Small intestine (tissue), 7 donors: ENCODE measurements around the gene TMEM259. TPM values are rescaled to one million over a fixed set of nuclear protein-coding genes. Genes with fewer than 3 reads are reported as not detected.

Source experiments
- DNase-seq, 2 donors: peaks; one replicate each; pipeline versions ENCODE4 v3.0.0 to v3.0.0-alpha.2; 2013
- FAIRE-seq: peaks from 2 replicates; lab custom pipeline; 2012; peaks lifted over from hg19 to GRCh38; lab: Jason Lieb, UNC
- H3K27ac ChIP-seq, 3 donors: one replicate each; pipeline ENCODE4 v1.5.1; 2013; ENCODE audit warnings: low read length in 2 of 3, mild to moderate bottlenecking in 2 of 3, control low read depth in 1 of 3, inconsistent platforms in 1 of 3, low read depth in 1 of 3, moderate library complexity in 1 of 3
- H3K27me3 ChIP-seq, 3 donors: one replicate each; pipeline ENCODE4 v1.6.1; 2013; ENCODE audit warnings: low read length in 3 of 3, inconsistent platforms in 1 of 3; ENCODE audit not compliant: control insufficient read depth in 3 of 3, insufficient read depth in 3 of 3
- H3K36me3 ChIP-seq, 3 donors: one replicate each; pipeline ENCODE4 v1.6.1; 2013; ENCODE audit warnings: low read length in 3 of 3, inconsistent platforms in 1 of 3, low read depth in 1 of 3, mild to moderate bottlenecking in 1 of 3, moderate library complexity in 1 of 3; ENCODE audit not compliant: control insufficient read depth in 3 of 3, insufficient read depth in 2 of 3
- H3K4me1 ChIP-seq, 3 donors: one replicate each; pipeline ENCODE4 v1.6.1; 2013; ENCODE audit warnings: low read length in 2 of 3, inconsistent platforms in 1 of 3, low read depth in 1 of 3, mild to moderate bottlenecking in 1 of 3, moderate library complexity in 1 of 3; ENCODE audit not compliant: control insufficient read depth in 3 of 3, insufficient read depth in 2 of 3
- H3K4me3 ChIP-seq, 3 donors: one replicate each; pipeline ENCODE4 v1.5.1; 2013; ENCODE audit warnings: low read length in 3 of 3, control low read depth in 1 of 3, inconsistent platforms in 1 of 3, low read depth in 1 of 3, mild to moderate bottlenecking in 1 of 3, moderate library complexity in 1 of 3
- H3K9me3 ChIP-seq, 2 donors: one replicate each; pipeline ENCODE4 v1.6.1; 2013; ENCODE audit warnings: low read depth in 1 of 2, low read length in 1 of 2; ENCODE audit not compliant: control insufficient read depth in 2 of 2, insufficient read depth in 1 of 2
- WGBS, 3 donors: extraction: QIAGEN DNeasy Blood & Tissue Kit; methylation state at CpG; one replicate each; pipeline ENCODE4 v1.1.7; 2013; 5-methylcytosine and 5-hydroxymethylcytosine counted together
- polyA plus RNA-seq, 4 donors: library from polyadenylated mRNA; stranded (reverse) in 3 of 4; unstranded in 1 of 4; fragments of 200-250 nt in 3 of 4; fragments of 120-200 nt in 1 of 4; gene quantifications; one replicate each; pipeline versions ENCODE4 v1.2.1 to v1.2.3, GENCODE V29; 2013
- donor health status: healthy with polysubstance abuse.
- donor health status: control.
- donor health status: control.
- donor health status: Bipolar disorder and iron deficiency.
- donor health status: healthy.

TMEM259 gene
- polyA plus RNA-seq, 4 donors = 123 to 313 (median 186) TPM

DNA sequence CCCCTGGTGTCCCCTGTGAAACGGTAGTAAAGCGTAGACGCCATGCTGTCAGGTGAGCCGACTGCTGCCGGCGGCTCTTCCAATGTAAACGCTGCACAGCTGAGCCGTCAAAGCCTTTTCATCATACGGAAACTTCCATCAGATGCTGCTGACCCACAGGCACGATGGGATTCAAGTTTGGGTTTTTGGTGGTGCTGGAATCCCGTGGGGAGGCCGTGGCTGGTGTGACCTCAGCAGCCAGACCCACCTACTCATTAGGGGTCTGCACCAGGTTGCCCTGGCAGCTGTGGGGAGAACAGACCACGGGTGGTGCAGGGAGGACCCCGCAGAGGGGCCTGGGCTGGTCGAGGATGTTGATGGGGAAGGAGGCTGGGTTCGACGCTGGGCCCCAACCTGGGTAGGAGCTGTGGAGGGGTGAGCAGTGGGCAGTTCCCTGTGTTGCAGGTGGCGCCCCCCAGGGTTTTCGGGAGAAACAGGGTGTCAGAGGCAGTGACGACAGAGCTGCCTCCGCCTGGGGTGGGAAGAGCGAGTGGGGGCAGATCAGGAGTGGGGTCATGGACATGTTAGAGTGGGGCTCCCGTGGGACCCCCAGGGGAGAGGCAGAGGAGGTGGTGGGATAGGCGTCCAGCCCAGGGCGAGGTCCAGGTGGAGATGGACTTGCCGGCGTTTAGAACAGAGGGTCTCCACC lies 14.1 kb downstream of the TMEM259 start:
- 42 to 74% (median 60%) methylated on average over 27 of the region's 27 CpGs for WGBS, 3 donors
- FAIRE-seq (no peak), DNase-seq (no peak)
- Histone ChIP-seq H3K27me3 (peaks cover 0 to 7% (median 4%) of the 10 kb centered on the region in 3 donors), H3K9me3 (peaks cover 0 to 2% of the 10 kb centered on the region in 2 donors), H3K4me1 (no peaks in the 10 kb centered on the region), H3K27ac (no peak overlapping the region), H3K36me3 (peaks cover 6 to 43% (median 20%) of the 10 kb centered on the region in 3 donors), H3K4me3 (no peak overlapping the region)

DNA sequence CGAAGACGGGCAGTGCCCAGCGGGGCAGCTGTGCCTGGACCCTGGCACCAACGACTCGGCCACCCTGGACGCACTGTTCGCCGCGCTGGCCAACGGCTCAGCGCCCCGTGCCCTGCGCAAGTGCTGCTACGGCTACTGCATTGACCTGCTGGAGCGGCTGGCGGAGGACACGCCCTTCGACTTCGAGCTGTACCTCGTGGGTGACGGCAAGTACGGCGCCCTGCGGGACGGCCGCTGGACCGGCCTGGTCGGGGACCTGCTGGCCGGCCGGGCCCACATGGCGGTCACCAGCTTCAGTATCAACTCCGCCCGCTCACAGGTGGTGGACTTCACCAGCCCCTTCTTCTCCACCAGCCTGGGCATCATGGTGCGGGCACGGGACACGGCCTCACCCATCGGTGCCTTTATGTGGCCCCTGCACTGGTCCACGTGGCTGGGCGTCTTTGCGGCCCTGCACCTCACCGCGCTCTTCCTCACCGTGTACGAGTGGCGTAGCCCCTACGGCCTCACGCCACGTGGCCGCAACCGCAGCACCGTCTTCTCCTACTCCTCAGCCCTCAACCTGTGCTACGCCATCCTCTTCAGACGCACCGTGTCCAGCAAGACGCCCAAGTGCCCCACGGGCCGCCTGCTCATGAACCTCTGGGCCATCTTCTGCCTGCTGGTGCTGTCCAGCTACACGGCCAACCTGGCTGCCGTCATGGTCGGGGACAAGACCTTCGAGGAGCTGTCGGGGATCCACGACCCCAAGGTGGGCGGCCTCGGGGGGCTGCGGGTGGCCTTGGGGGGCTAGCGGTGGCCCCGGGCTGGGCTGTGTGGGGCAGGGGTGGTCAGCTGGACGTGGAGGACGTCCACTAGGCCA lies 15.9 kb downstream of the TMEM259 start:
- no peak overlapping the region for H3K4me3 ChIP-seq
- FAIRE-seq = no peak
- H3K27me3 ChIP-seq = peaks cover 0 to 21% (median 8%) of the 10 kb centered on the region in 3 donors
- no peak for DNase-seq
- peaks cover 0 to 26% (median 5%) of the 10 kb centered on the region in 3 donors for H3K36me3 ChIP-seq
- WGBS, 3 donors = 81 to 89% (median 89%) methylated on average over 57 to 70 of the region's 70 CpGs
- peaks cover 0 to 9% (median 2%) of the 10 kb centered on the region in 3 donors for H3K4me1 ChIP-seq
- peaks cover 0 to 2% of the 10 kb centered on the region in 2 donors for H3K9me3 ChIP-seq
- H3K27ac ChIP-seq = no peak overlapping the region

DNA sequence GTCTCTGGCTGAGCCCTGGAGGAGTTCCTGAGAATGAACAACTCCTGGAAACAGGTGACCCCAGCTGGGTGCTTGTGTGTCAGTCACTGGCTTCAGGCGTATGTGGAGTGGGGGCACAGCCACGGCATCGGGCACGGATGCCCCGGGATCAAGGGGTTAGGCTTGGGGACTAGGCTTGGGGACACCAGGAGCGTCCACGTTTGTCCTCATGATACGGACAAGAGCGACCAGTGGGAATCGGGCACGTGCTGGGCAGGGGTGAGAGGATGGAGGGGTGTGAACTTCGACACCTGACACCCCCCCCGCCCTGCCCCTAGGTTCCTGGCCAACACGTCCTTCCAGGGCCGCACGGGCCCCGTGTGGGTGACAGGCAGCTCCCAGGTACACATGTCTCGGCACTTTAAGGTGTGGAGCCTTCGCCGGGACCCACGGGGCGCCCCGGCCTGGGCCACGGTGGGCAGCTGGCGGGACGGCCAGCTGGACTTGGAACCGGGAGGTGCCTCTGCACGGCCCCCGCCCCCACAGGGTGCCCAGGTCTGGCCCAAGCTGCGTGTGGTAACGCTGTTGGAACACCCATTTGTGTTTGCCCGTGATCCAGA lies 16.6 kb downstream of the TMEM259 start:
- no peak for FAIRE-seq
- 43 to 69% (median 62%) methylated on average over 31 to 32 of the region's 32 CpGs for WGBS, 3 donors
- Histone ChIP-seq H3K27me3 (peaks cover 0 to 27% (median 8%) of the 10 kb centered on the region in 3 donors), H3K4me3 (no peak overlapping the region), H3K36me3 (peaks cover 0 to 19% (median 5%) of the 10 kb centered on the region in 3 donors), H3K27ac (no peak overlapping the region), H3K4me1 (peaks cover 0 to 9% (median 2%) of the 10 kb centered on the region in 3 donors), H3K9me3 (peaks cover 0 to 4% of the 10 kb centered on the region in 2 donors)
- DNase-seq = no peak

DNA sequence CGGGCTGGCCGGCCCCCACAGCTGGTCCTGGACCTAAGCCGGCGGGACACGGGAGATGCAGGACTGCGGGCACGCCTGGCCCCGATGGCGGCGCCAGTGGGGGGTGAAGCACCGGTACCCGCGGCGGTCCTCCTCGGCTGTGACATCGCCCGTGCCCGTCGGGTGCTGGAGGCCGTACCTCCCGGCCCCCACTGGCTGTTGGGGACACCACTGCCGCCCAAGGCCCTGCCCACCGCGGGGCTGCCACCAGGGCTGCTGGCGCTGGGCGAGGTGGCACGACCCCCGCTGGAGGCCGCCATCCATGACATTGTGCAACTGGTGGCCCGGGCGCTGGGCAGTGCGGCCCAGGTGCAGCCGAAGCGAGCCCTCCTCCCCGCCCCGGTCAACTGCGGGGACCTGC lies 17.6 kb downstream of the TMEM259 start:
- WGBS, 3 donors = 80 to 87% (median 81%) methylated on average over 19 to 37 of the region's 37 CpGs
- Histone ChIP-seq H3K4me3 (no peak overlapping the region), H3K27ac (no peak overlapping the region), H3K9me3 (peaks cover 0 to 5% of the 10 kb centered on the region in 2 donors), H3K4me1 (peaks cover 0 to 9% (median 2%) of the 10 kb centered on the region in 3 donors), H3K36me3 (peaks cover 0 to 12% (median 0%) of the 10 kb centered on the region in 3 donors), H3K27me3 (peaks cover 0 to 37% (median 16%) of the 10 kb centered on the region in 3 donors)
- DNase-seq = no peak
- no peak for FAIRE-seq

DNA sequence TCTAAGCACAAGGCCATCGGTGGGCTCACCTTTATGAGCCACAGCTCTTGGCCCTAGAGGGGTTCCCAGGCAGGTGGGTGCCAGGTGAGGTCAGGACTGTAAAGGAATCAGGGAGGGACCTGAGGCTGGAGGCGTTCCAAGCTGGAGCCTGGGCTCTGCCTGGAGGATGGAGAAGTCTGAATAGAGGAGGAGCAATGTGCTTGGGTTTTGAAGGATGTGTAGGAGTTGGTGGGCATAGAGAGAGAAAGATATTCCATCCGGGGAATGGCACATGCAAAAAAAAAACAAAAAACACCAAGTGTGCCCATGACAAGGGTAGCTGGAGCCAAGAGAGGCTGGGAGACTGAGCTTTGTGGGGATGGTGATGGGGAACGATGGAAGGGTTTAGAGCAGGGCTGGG lies 18.3 kb downstream of the TMEM259 start:
- FAIRE-seq = no peak
- no peak overlapping the region for H3K4me3 ChIP-seq
- peaks cover 0 to 44% (median 20%) of the 10 kb centered on the region in 3 donors for H3K27me3 ChIP-seq
- H3K36me3 ChIP-seq = peaks cover 0 to 8% (median 0%) of the 10 kb centered on the region in 3 donors
- H3K4me1 ChIP-seq = peaks cover 0 to 9% (median 2%) of the 10 kb centered on the region in 3 donors
- no peak overlapping the region for H3K27ac ChIP-seq
- WGBS, 3 donors = 63 to 80% (median 70%) methylated on average over 4 of the region's 4 CpGs
- H3K9me3 ChIP-seq = peaks cover 0 to 5% of the 10 kb centered on the region in 2 donors
- DNase-seq = no peak

DNA sequence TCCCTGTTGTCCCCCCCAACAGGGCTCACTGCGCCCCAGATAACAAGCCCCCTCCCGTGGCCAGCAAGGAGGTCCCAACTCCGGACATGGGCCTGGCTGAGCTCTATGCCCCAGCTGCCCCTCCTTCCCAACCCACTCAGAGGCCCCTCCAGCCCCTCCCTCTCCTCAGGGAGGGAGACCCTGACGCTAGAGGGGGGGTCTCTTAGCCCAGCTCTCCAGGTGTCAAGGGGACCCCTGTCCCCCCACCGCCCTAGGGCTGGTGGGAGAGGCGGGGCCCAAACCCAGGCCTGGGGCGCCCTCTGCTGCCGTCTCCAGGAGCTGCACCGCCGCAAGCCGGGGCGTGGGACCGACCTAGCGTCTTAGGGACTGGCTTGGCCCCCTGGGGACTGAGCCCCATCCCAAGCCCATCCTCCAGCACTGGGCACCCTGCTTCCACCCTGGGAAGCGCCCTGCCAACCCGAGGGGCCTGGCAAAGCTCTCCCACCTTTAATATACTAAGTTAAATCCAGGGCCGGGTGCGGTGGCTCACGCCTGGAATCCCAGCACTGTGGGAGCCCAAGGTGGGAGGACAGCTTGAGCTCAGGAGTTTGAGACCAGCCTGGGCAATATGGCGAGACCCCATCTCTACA lies 19.3 kb downstream of the TMEM259 start:
- peaks cover 0 to 53% (median 20%) of the 10 kb centered on the region in 3 donors for H3K27me3 ChIP-seq
- WGBS, 3 donors = 3 to 9% (median 6%) methylated on average over 19 to 20 of the region's 20 CpGs

DNA sequence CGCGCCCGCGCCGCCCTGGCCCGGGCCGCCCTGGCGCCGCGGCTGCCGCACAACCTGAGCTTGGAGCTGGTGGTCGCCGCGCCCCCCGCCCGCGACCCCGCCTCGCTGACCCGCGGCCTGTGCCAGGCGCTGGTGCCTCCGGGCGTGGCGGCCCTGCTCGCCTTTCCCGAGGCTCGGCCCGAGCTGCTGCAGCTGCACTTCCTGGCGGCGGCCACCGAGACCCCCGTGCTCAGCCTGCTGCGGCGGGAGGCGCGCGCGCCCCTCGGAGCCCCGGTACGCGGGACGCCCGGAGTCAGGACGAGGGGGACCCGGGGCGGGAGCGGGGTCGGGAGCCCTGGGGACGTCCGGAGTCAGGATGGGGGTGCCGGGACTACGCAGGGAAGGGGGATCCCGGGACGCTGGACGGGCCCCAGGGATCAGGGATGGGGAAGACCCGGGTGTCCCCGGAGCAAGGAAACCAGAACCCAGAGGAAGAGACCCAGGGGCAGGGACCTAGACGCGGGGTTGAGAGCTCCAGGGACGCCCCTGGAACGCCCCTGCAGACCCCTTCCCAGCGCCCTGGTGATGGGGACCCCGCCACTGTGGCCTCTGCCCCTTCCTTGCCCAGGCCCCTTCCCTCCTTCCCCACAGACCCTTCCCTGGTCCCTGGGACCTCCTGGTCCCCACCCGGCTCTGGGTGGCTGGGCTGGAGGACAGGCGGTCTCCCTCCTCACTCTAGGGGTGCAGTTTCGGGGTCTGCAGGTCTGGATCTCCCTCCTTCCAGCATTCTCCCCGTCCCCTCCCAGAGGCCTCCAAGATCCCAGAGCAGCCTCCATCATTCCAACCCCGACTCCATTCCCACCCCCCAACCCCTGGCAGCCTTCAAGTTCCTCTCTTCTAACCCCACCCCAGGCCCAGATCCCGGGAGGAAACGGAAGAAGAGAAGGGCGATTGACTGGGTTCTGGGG lies 20.1 kb downstream of the TMEM259 start:
- H3K4me1 ChIP-seq = peaks cover 0 to 17% (median 2%) of the 10 kb centered on the region in 3 donors
- no peak overlapping the region for H3K4me3 ChIP-seq
- H3K27ac ChIP-seq = no peak overlapping the region
- no peak for FAIRE-seq
- peaks cover 0 to under 1% (median 0%) of the 10 kb centered on the region in 3 donors for H3K36me3 ChIP-seq
- 4 to 7% (median 4%) methylated on average over 57 to 73 of the region's 73 CpGs for WGBS, 3 donors
- peaks cover 0 to 61% (median 22%) of the 10 kb centered on the region in 3 donors for H3K27me3 ChIP-seq
- H3K9me3 ChIP-seq = peaks cover 0 to 5% of the 10 kb centered on the region in 2 donors
- DNase-seq = no peak

More for the DNA sequence above, 19.3 kb downstream of the TMEM259 start:
- FAIRE-seq (no peak), DNase-seq (peak; percentile 34 to 68)
- H3K4me3 ChIP-seq = no peak overlapping the region
- H3K9me3 ChIP-seq = peaks cover 0 to 5% of the 10 kb centered on the region in 2 donors
- H3K27ac ChIP-seq = no peak overlapping the region
- H3K36me3 ChIP-seq = peaks cover 0 to 2% (median 0%) of the 10 kb centered on the region in 3 donors
- H3K4me1 ChIP-seq = peaks cover 0 to 10% (median 2%) of the 10 kb centered on the region in 3 donors
